Osteocyte (in vitro differentiated cells): ENCODE measurements around the gene CCL19. TPM values are rescaled to one million over a fixed set of nuclear protein-coding genes. Genes with fewer than 3 reads are reported as not detected.
A peak's percentile ranks its signal among the peaks of the same experiment; 100 is the strongest.

Experiments used
- DNase-seq: peaks from one replicate; pipeline ENCODE4 v3.0.0; 2021; ENCODE audit warnings: mixed read lengths; ENCODE audit not compliant: unreplicated experiment; ENCODE audit errors: extremely low spot score
- H3K27ac Mint-ChIP-seq: one replicate; pipeline ENCODE4 v1.8.0; 2021; ENCODE audit warnings: mild to moderate bottlenecking, mixed read lengths; ENCODE audit not compliant: unreplicated experiment
- H3K27me3 Mint-ChIP-seq: one replicate; pipeline ENCODE4 v1.8.0; 2021; ENCODE audit warnings: mixed read lengths; ENCODE audit not compliant: unreplicated experiment
- H3K36me3 Mint-ChIP-seq: one replicate; pipeline ENCODE4 v1.8.0; 2021; ENCODE audit warnings: mixed read lengths; ENCODE audit not compliant: unreplicated experiment
- H3K4me1 Mint-ChIP-seq: one replicate; pipeline ENCODE4 v1.8.0; 2021; ENCODE audit warnings: mixed read lengths; ENCODE audit not compliant: unreplicated experiment
- H3K4me3 Mint-ChIP-seq: one replicate; pipeline ENCODE4 v1.8.0; 2021; ENCODE audit warnings: mild to moderate bottlenecking, moderate library complexity, mixed read lengths; ENCODE audit not compliant: unreplicated experiment
- H3K9me3 Mint-ChIP-seq: one replicate; pipeline ENCODE4 v1.8.0; 2021; ENCODE audit warnings: mixed read lengths; ENCODE audit not compliant: unreplicated experiment
- total RNA-seq: library from RNA; stranded (reverse); gene quantifications from 2 replicates; pipeline ENCODE4 v1.2.1, GENCODE V29; 2021
- TF ChIP-seq, protein P1 (sequence below): fragments of 200-600 bp; sonication (generic); IDR thresholded peaks from 2 replicates; pipeline ENCODE4 v1.5.0; 2021; ENCODE audit warnings: antibody characterized with exemption, mild to moderate bottlenecking, moderate library complexity

The CCL19 gene
- total RNA-seq, 1 donor from 2014 or later, result not detected

DNA sequence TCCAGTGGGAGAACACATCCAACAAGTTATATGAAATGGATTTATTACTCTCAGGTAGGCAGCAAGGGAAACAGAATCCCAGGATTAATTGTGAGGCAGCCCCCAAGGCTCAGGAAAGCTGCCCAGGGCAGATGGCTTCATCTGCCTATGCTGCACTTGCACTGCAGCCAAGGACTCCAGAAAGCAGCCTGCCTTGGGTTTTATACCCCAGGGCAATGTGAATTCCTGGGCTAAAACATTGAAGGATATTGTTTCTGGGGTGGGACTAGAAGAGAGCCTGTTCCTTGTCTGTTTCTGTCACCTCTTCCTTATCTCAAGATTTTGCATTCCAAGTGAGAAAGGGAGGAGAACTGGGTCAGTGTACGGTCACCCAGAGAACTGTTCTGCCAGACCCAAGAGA, 19.8 kb downstream of the CCL19 start:
- DNase-seq, result no peak
- no peaks in the 10 kb centered on the region for H3K9me3 Mint-ChIP-seq
- no peak overlapping the region for H3K4me3 Mint-ChIP-seq

DNA sequence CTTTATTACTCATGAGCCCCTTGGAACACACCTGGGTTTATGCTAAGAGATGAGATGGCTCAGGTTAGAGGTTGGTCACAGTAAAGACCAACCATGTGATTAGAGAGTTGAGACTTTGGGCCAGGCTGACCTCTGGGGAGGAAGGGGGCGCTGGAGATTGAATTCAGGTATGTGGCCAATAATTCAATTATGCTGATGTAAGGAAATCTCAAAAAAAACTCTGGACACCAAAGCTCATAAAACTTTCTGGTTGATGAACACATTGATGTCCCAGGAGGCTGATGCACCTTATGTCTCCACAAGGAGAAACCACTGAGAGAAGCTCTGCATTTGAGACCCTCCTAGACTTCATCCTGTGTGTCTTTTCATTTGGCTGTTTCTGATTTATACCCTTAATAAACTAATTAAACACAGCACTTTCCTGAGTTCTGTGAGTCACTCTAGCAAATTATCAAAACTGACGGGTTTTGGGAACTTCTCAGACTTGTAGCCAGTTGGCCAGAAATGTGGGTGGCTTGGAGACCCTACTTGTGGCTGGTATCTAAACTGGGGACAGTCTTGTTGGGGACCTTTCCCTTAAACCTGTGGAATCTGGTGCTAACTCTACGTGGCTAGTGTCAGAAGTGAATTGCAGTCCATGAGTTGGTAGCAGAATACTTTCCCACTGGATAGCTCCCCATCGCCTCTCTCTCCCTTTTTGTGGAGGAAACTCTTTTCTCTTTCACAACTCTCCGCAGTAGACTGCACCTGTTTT, 21.1 kb downstream of the CCL19 start:
- no peak for DNase-seq
- Mint-ChIP-seq H3K4me3 (no peak overlapping the region), H3K4me1 (peaks cover 2% of the 10 kb centered on the region), H3K36me3 (peaks cover 4% of the 10 kb centered on the region), H3K27me3 (no peaks in the 10 kb centered on the region), H3K27ac (no peak overlapping the region), H3K9me3 (no peaks in the 10 kb centered on the region)
- TF ChIP-seq, protein P1, sequence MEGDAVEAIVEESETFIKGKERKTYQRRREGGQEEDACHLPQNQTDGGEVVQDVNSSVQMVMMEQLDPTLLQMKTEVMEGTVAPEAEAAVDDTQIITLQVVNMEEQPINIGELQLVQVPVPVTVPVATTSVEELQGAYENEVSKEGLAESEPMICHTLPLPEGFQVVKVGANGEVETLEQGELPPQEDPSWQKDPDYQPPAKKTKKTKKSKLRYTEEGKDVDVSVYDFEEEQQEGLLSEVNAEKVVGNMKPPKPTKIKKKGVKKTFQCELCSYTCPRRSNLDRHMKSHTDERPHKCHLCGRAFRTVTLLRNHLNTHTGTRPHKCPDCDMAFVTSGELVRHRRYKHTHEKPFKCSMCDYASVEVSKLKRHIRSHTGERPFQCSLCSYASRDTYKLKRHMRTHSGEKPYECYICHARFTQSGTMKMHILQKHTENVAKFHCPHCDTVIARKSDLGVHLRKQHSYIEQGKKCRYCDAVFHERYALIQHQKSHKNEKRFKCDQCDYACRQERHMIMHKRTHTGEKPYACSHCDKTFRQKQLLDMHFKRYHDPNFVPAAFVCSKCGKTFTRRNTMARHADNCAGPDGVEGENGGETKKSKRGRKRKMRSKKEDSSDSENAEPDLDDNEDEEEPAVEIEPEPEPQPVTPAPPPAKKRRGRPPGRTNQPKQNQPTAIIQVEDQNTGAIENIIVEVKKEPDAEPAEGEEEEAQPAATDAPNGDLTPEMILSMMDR, result no peak

More for the DNA sequence above, 19.8 kb downstream of the CCL19 start:
- Mint-ChIP-seq H3K27ac (no peak overlapping the region), H3K27me3 (no peaks in the 10 kb centered on the region), H3K4me1 (no peaks in the 10 kb centered on the region), H3K36me3 (peaks cover 4% of the 10 kb centered on the region)
- TF ChIP-seq, protein P1, result no peak

DNA sequence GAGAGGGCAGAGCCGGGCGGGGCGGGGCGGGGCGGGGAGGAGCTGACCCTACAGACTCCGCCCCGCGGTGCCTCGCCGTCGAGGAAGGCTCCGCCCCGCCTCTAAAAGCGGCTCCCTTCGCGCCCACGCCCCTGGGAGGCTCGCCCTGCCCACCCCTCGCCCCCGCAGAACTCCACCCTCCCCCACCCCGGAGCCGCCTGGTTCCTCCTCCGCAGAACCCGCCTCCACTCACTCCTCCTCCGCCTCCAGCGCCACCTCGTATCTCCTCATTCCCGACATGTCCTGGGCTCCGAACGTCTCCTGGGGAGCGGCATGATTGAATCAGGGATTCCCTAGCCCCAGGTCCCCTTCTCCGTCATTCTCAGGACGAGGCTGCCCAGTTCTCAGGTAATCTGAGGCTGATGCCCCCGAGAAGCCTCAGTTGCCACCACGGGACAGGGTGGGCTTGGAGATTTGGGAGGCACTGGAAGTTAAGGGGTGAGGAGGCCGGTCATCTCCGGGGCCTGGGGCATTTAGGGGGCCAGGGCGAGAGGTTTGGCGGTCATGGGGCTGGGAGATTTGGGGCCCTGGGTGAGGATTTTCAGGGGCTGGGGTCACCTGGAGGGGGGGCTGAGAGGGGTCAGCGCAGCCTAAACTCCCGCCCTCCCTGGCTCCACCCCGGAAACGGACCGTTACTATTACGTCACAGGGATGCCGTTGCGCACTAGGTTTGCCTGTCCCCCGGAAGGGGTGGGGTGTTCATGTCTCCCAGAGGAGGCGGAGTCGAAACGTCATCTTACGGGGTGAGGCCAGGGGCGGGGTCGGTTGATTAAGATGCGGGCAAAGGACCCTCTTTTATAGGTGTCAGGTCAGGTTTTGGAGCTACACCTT, 25.5 kb downstream of the CCL19 start:
- DNase-seq, result peak; percentile 96

DNA sequence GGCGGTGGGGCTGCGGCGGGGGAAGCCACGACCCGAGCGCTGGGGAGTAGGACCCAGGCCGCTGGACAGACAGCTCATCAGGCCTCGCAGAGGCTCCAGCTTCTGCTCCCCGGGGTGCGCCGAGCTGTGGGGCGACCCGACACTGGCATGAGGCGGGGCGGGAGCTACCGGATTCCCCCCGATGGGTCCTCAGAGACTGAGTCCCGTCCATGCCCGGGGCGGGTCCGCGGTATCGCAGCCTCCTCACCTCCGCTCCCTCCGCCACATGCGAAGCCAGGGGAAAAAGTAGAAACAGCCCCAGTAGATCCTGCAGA, 26.1 kb downstream of the CCL19 start:
- TF ChIP-seq, protein P1, result no peak
- no peak for DNase-seq
- H3K9me3 Mint-ChIP-seq, result no peaks in the 10 kb centered on the region
- H3K4me1 Mint-ChIP-seq, result peaks cover 11% of the 10 kb centered on the region
- H3K36me3 Mint-ChIP-seq, result peaks cover 4% of the 10 kb centered on the region
- peak overlapping the region; percentile 97 for H3K27ac Mint-ChIP-seq
- peak overlapping the region; percentile 88 for H3K4me3 Mint-ChIP-seq
- no peaks in the 10 kb centered on the region for H3K27me3 Mint-ChIP-seq

More for the DNA sequence above, 25.5 kb downstream of the CCL19 start:
- Mint-ChIP-seq H3K4me3 (peak overlapping the region; percentile 88), H3K36me3 (peaks cover 4% of the 10 kb centered on the region), H3K27ac (peak overlapping the region; percentile 97), H3K9me3 (no peaks in the 10 kb centered on the region), H3K27me3 (no peaks in the 10 kb centered on the region), H3K4me1 (peaks cover 11% of the 10 kb centered on the region)
- TF ChIP-seq, protein P1, result no peak
